HG03558 (cell line): ENCODE data around the gene MEGF8.

Source experiments
- ATAC-seq: cut with Tn5 transposase; IDR thresholded peaks from one replicate; pipeline ENCODE4 v1.9.1; 2021; ENCODE audit warnings: moderate number of reproducible peaks; ENCODE audit not compliant: unreplicated experiment; ENCODE audit errors: extremely low read depth

The MEGF8 gene, protein sequence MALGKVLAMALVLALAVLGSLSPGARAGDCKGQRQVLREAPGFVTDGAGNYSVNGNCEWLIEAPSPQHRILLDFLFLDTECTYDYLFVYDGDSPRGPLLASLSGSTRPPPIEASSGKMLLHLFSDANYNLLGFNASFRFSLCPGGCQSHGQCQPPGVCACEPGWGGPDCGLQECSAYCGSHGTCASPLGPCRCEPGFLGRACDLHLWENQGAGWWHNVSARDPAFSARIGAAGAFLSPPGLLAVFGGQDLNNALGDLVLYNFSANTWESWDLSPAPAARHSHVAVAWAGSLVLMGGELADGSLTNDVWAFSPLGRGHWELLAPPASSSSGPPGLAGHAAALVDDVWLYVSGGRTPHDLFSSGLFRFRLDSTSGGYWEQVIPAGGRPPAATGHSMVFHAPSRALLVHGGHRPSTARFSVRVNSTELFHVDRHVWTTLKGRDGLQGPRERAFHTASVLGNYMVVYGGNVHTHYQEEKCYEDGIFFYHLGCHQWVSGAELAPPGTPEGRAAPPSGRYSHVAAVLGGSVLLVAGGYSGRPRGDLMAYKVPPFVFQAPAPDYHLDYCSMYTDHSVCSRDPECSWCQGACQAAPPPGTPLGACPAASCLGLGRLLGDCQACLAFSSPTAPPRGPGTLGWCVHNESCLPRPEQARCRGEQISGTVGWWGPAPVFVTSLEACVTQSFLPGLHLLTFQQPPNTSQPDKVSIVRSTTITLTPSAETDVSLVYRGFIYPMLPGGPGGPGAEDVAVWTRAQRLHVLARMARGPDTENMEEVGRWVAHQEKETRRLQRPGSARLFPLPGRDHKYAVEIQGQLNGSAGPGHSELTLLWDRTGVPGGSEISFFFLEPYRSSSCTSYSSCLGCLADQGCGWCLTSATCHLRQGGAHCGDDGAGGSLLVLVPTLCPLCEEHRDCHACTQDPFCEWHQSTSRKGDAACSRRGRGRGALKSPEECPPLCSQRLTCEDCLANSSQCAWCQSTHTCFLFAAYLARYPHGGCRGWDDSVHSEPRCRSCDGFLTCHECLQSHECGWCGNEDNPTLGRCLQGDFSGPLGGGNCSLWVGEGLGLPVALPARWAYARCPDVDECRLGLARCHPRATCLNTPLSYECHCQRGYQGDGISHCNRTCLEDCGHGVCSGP (N-terminal part only)

DNA sequence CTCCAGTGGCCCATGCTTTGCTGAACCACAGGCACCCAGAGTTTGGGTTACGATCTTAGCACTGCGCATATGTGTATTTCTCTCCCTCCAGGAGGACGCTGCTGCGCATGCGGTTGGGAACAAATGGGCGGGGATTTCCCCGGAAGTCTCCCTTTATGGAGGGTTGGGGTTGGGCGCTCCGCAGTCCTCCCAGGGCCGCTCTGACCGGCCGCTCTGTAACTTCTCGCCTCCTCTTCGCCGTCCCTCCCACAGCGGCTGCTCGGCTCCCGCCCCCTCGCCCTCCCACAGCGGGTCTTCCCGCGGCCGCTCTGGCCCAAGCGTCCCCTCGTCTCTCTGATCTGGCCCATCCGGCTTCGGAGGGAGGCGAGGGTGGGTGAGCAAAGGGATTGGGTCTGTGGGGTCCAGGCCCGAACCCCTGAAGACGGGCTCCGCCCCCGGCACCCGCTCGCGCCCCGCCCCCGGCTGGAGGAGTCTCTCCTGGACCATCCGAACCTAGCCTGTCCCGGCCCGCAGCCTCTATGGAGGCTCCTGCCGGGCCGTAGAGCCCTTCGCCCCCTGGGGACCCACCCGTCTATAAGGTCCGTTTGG lies at the start of gene MEGF8:
Gene MEGF8, plus strand, starts transcription at position 328 of the 588 bp plus-strand sequence. CDS start 609 bp downstream, outside the sequence.
- ATAC-seq = peak; percentile 83

DNA sequence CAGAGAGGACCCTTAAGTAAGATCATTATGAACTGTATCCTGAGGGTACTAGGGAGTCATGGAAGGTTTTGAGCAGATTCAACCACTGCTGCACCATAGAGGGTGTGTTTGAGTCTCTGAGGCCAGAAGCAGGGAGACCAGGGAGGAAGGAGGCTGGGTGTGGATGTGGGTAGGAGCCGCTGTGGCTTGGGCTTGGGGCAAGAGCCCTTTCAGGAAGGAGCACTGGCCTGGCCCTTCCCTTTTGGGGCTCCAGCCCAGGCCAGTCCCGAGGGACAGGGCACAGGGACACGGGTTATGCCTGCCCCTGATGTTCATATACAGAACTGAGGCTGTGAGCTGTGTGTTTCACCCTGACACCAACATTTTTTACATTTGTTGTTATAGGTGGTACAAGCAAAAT lies 49.2 kb upstream of the MEGF8 start:
- ATAC-seq = no peak

DNA sequence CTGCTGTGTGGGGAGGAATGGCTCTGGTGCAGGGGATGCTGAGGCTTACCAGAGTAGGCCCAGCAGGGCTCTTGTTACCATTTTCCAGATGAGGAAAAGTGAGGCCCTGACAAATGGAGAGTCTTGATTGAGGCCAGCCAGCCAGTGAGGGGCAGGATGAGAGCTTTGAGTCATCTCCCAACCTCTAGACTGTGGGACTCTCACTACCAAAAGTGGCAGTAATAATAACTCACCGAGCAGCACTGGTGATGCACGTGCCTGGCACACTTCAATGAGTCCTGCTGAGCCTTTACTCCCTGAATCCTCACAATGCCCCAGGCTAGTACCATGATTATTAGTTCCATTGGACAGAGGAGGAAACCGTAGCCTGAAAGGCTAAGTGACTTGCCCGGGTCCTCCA lies 48.6 kb upstream of the MEGF8 start:
- no peak for ATAC-seq

- no peak for ATAC-seq
Measured at GRCh38 chr19:42277821-42278451, 47.5 kb upstream of the MEGF8 start.

DNA sequence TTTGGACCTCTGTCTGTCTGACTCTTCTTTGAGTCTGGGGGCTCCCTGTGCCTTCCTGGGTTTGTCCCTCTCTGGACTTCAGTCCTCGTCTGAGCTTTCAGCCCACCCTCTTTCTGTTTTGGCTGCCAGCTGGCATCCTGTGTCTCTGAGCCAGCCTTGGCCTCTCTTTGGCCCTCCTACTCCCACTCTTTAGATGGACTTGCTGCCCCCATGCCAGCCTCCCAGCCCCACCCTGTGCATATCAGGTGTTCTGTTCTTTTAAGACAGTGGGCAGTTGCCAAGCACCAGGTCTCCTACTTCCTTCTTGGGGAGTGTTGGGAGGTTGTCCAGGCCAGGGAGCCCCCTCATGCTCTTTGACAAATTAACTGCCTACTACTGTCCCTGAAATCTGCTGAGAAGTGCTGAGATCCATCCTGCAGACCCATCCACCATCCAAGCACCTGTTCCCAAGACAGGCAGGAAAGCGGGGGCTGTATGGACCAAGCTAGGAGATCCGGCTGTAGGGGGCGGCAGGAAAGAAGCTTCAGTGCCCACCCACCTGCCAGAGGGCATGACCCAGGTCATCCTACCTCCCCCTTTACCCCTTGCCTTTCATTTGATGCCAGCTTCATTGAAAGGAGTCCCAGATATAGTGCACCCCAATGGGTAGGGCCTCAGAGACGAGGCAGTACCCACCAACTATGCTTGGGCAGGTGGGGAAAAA lies 46.8 kb upstream of the MEGF8 start:
- ATAC-seq = no peak

DNA sequence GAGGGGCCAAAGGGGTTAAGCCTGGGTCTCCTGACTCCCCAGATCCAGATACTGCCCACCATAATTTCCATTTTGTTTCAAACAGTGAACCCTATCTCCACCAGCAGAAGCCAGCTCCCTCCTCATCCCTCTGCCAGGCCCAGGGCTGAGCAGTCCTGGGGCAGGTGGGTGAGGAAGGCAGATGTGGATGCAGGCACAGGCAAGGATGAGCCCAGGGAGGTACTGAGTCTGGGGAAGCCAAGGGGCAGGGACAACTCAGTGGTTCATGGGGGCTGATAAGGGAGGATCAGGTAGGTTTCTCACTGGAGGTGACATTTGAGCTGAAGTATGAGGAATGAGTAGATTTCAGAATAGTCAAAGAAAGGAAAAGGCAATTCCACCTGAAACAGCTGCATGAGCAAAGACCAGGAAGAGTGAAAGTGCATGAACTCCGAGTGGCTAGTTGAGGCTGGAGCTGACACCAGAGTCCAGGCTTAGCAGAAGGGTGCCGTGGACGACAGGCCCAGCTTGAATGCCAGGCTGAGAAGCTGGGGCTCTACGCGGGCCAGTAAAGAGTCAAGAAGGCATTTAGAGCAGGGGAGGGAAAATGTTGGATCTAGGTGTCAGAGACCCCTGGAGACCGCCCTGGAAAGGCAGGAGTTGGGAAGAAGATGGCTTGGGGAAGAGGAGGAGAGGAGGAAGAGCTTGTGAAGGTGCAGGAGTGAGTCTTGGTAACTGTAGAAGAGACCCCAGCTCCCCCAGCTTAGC lies 46.1 kb upstream of the MEGF8 start:
- ATAC-seq = no peak

GRCh38 chr19:42279902-42280814 lies 45.3 kb upstream of the MEGF8 start:
- ATAC-seq = no peak

GRCh38 chr19:42280815-42281145 lies 44.7 kb upstream of the MEGF8 start:
- ATAC-seq = no peak

- ATAC-seq = no peak
Measured at GRCh38 chr19:42281146-42281826, 44.1 kb upstream of the MEGF8 start.

GRCh38 chr19:42281827-42282762 lies 43.3 kb upstream of the MEGF8 start:
- no peak for ATAC-seq

DNA sequence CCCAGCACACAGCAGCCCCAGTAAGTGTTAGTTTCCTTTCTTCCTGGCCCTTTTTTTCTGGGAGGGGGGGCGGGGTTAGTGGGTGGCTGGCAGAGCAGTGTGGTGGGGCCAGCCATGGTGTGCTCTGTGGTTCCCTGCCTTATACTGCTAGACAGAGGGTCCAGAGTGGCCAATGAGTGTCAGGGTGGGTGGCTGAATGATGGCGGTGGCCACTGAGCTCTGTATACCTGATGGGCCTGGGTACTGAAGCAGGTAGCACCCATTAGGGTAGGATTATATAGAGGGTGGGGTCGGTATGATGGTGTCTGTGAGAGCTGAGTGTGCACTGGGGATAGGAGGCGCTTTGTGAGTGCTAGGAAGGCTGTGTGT lies 42.6 kb upstream of the MEGF8 start:
- no peak for ATAC-seq

DNA sequence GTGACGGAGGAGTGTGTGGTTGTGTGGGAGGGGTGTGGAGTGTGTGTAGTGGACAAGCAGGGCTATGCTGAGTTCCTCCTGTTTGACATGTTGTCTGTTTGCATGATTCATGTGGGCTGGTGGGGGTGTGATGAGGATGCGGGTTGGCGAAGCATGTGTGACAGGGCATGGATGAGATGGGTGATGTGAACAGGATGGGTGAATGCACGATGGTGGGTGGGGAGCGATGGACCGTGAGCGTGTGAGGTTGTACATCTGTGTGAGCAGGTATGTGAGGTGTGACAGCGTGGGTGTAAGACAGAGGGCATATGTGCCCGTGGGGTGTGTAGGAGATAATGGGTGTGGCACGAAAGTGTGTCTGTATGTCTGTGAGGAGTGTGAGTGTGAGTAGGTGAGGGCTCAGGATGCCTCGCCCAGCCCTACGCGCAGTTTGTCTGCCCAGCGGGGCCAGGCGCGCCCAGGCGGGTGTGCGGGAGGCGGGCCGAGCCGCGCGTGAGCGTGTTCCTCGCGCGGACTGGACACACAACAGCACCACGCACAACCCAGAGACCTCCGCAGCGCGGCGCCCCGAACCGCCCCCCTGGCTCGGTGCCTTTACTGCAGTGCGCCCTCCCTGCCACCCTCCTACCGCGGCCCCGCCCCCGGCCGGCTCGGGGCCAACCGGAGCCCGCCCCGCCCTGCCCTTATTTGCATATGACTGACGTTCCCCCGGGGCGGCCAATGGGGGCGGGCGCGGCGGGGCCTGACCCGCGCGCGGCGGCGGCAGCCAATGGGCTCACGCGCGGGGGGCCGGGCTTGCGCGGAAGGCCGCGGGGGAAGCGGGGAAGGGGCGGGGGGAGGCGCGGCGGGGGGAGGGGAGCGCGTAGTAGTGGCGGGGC lies 42.0 kb upstream of the MEGF8 start:
- peak; percentile 13 for ATAC-seq

DNA sequence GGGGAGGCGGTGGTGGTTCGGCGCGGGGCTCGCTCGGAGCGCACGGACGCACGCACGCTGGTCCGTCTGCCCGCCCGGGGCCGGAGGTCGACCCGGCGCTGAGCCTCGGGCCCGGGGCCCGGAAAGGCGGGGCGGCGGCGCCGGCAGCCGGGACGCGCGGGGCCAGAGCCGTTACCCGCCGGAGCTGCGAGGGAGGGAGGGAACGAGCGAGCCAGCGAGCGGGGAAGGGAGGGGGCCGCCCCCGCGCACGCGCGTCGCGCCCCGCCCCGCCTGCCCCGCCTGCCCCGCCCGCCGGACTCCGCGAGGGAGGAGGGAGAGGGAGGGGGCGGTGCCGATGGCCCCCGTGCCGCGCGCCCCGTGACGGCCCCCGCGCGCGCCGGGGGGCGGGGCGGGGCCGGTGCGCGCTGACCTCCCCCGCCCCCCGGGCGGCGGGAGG lies 41.4 kb upstream of the MEGF8 start:
- peak; percentile 20 for ATAC-seq

DNA sequence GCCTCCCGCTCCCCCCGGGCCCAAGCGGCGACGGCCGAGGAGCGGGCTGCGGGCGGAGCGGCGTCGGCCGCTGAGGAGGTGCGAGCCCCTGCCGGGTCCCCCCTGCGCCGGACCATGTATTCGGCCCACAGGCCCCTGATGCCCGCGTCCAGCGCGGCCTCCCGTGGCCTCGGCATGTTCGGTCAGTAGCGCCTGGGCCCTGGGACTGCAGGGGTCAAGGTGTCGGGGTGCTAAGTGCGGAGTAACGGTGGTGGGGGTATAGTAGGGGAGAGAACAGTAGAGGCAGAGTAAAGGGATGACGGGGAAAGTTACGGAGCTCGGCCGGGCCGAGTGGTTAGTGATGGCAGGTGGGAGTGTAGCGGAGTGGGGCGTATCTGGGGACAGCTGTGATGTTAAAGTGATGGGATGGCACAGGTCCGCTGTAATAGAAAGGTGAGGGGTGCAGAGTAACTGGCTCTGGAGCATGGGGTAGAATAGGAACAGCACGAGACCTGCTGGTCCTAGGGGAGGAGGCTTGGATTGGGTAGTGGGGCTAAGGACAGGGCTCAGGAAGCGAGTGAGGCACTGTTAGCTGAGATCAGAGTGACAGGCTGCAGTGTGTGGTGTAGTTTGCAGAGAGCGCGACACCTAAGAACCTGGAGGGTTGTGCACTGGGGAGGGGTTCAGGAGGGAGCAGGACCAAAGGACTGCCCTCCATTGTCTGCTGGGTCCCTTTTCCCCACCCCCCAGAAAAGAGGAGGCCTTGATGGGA lies 40.7 kb upstream of the MEGF8 start:
- no peak for ATAC-seq

- no peak for ATAC-seq
Measured at GRCh38 chr19:42285541-42285941, 39.9 kb upstream of the MEGF8 start.
